GM19397 (cell line): ENCODE measurements around the gene PCDH9.

ENCODE experiments used
- ATAC-seq: cut with Tn5 transposase; IDR thresholded peaks from one replicate; pipeline ENCODE4 v1.9.1; 2021; ENCODE audit warnings: mild to moderate bottlenecking, moderate library complexity; ENCODE audit not compliant: unreplicated experiment

The PCDH9 gene

GRCh38 chr13:67091603-67092002 lies 138.5 kb downstream of the PCDH9 start:
- ATAC-seq: no peak

- ATAC-seq: no peak
Observed at GRCh38 chr13:67090856-67091255, 139.3 kb downstream of the PCDH9 start.

GRCh38 chr13:67087527-67087926 lies 142.6 kb downstream of the PCDH9 start:
- ATAC-seq: no peak

- ATAC-seq: no peak
Observed at GRCh38 chr13:67086260-67086659, 143.9 kb downstream of the PCDH9 start.

GRCh38 chr13:67084066-67084465 lies 146.1 kb downstream of the PCDH9 start:
- ATAC-seq: no peak

GRCh38 chr13:67083519-67083918 lies 146.6 kb downstream of the PCDH9 start:
- ATAC-seq: no peak

- no peak for ATAC-seq
Observed at GRCh38 chr13:67080351-67080750, 149.8 kb downstream of the PCDH9 start.

- ATAC-seq: no peak
Observed at GRCh38 chr13:67078062-67078461, 152.1 kb downstream of the PCDH9 start.

GRCh38 chr13:67077132-67077531 lies 153.0 kb downstream of the PCDH9 start:
- ATAC-seq: no peak

GRCh38 chr13:67076378-67076777 lies 153.8 kb downstream of the PCDH9 start:
- no peak for ATAC-seq

- ATAC-seq: no peak
Observed at GRCh38 chr13:67075239-67075638, 154.9 kb downstream of the PCDH9 start.

GRCh38 chr13:67071918-67072598 lies 158.1 kb downstream of the PCDH9 start:
- ATAC-seq: no peak

- no peak for ATAC-seq
Observed at GRCh38 chr13:67070306-67070705, 159.8 kb downstream of the PCDH9 start.

- ATAC-seq: no peak
Observed at GRCh38 chr13:67069117-67069767, 160.9 kb downstream of the PCDH9 start.

GRCh38 chr13:67064920-67065319 lies 165.2 kb downstream of the PCDH9 start:
- no peak for ATAC-seq

GRCh38 chr13:67063036-67063435 lies 167.1 kb downstream of the PCDH9 start:
- ATAC-seq: no peak

- ATAC-seq: no peak
Observed at GRCh38 chr13:67062160-67062559, 168.0 kb downstream of the PCDH9 start.

- no peak for ATAC-seq
Observed at GRCh38 chr13:67061750-67062149, 168.4 kb downstream of the PCDH9 start.

- no peak for ATAC-seq
Observed at GRCh38 chr13:67052550-67053490, 177.3 kb downstream of the PCDH9 start.

GRCh38 chr13:67049744-67050143 lies 180.4 kb downstream of the PCDH9 start:
- ATAC-seq: no peak

GRCh38 chr13:67048821-67049150 lies 181.3 kb downstream of the PCDH9 start:
- no peak for ATAC-seq
